HG03280 (cell line): ENCODE results near the gene MARVELD2.
"Not testable (repeated sequence)": the region's sequence is repeated elsewhere in the genome, so short reads cannot be mapped to it uniquely, and the experiment has no call there.

ENCODE experiments used
- ATAC-seq: cut with Tn5 transposase; IDR thresholded peaks from one replicate; pipeline ENCODE4 v1.9.1; 2021; ENCODE audit warnings: mild to moderate bottlenecking, moderate library complexity; ENCODE audit not compliant: unreplicated experiment

Gene MARVELD2

GRCh38 chr5:69414885-69415583 lies at the start of gene MARVELD2:
MARVELD2 (plus strand) TSS chr5:69415116; CDS start chr5:69419386, 4,270 bp downstream.
- peak; percentile 67 for ATAC-seq

GRCh38 chr5:69367697-69368279 lies 47.1 kb upstream of the MARVELD2 start:
- ATAC-seq: no peak

- peak; percentile 34 for ATAC-seq
Observed at GRCh38 chr5:69368458-69369339, 46.2 kb upstream of the MARVELD2 start.

GRCh38 chr5:69369340-69370121 lies 45.4 kb upstream of the MARVELD2 start, which contains the start of the genes AK6, RAD17 and TAF9:
AK6 (minus strand) TSS chr5:69369520; CDS start chr5:69369490, 30 bp downstream.
RAD17 (plus strand) TSS chr5:69369818; CDS start chr5:69372209, 2,391 bp downstream.
TAF9 (minus strand) TSS chr5:69369520; CDS start chr5:69365737, 3,783 bp downstream.
- peak; percentile 92 for ATAC-seq

GRCh38 chr5:69370335-69370734 lies 44.6 kb upstream of the MARVELD2 start:
- ATAC-seq: not testable (repeated sequence)

GRCh38 chr5:69372394-69372793 lies 42.5 kb upstream of the MARVELD2 start:
- ATAC-seq: no peak

- ATAC-seq: peak; percentile 71
Observed at GRCh38 chr5:69374911-69375446, 39.9 kb upstream of the MARVELD2 start.

GRCh38 chr5:69378376-69378775 lies 36.5 kb upstream of the MARVELD2 start:
- no peak for ATAC-seq

GRCh38 chr5:69404659-69405330 lies 10.1 kb upstream of the MARVELD2 start:
- no peak for ATAC-seq

- ATAC-seq: no peak
Observed at GRCh38 chr5:69415584-69415958, 655 bp downstream of the MARVELD2 start.

- no peak for ATAC-seq
Observed at GRCh38 chr5:69416180-69416579, 1.3 kb downstream of the MARVELD2 start.

- ATAC-seq: no peak
Observed at GRCh38 chr5:69416699-69417098, 1.8 kb downstream of the MARVELD2 start.

- ATAC-seq: no peak
Observed at GRCh38 chr5:69418554-69418953, 3.6 kb downstream of the MARVELD2 start.

- ATAC-seq: no peak
Observed at GRCh38 chr5:69431424-69432303, 16.7 kb downstream of the MARVELD2 start.

GRCh38 chr5:69432412-69433206 lies 17.7 kb downstream of the MARVELD2 start:
- peak; percentile 54 for ATAC-seq

- ATAC-seq: not testable (repeated sequence)
Observed at GRCh38 chr5:69435276-69435884, 20.5 kb downstream of the MARVELD2 start.

GRCh38 chr5:69444127-69444754 lies 29.3 kb downstream of the MARVELD2 start:
- no peak for ATAC-seq
